ENCODE measurements around the gene CTNNBIP1. TPM values are rescaled to one million over a fixed set of nuclear protein-coding genes. Genes with fewer than 3 reads are reported as not detected.

Gene CTNNBIP1
- polyA plus RNA-seq, 1 donor (not counting 4 experiments of a cell fraction or from before 2014, with no cell fraction given): 92.3 TPM

GRCh38 chr1:9927259-9927658 is 17.2 kb upstream of the CTNNBIP1 start:
- H3K4me2 ChIP-seq (ENCODE audit: control insufficient read depth, extremely low read depth, insufficient read depth, low read depth, low read length): no peak overlapping the region
- H3K36me3 ChIP-seq (ENCODE audit: control insufficient read depth in 2 of 2, extremely low read depth in 1 of 2, insufficient read depth in 2 of 2, low read length in 2 of 2): peaks cover 0 to 4% of the 10 kb centered on the region in 2 experiments
- H3K9ac ChIP-seq (ENCODE audit: control insufficient read depth, extremely low read depth, insufficient read depth, low read length): no peak overlapping the region
- no peaks in the 10 kb centered on the region for H3K79me2 ChIP-seq (ENCODE audit: control insufficient read depth, insufficient read depth, low read length)
- DNase-seq (ENCODE audit: low read depth, low spot score) (no peak), FAIRE-seq (no peak)
- no peaks in the 10 kb centered on the region for H3K9me3 ChIP-seq (ENCODE audit: control insufficient read depth, low read depth, low read length)
- H3K4me1 ChIP-seq (ENCODE audit: control insufficient read depth, extremely low read depth, insufficient read depth, low read length): no peaks in the 10 kb centered on the region
- dilution Hi-C loops (cut with MboI; ENCODE audit: extremely low pct_ligation_motif_present, low sequenced_read_pairs): no loop called here
- no peak overlapping the region for H3K27ac ChIP-seq (ENCODE audit: control insufficient read depth, insufficient read depth, low read length)
- H3K4me3 ChIP-seq (ENCODE audit: control insufficient read depth in 2 of 3, extremely low read depth in 1 of 3, insufficient read depth in 2 of 3, low read depth in 1 of 3, low read length in 3 of 3): no peak overlapping the region
- H2AFZ ChIP-seq (ENCODE audit: control insufficient read depth, low read length): no peak overlapping the region
- no peaks in the 10 kb centered on the region for H3K27me3 ChIP-seq (ENCODE audit: control insufficient read depth, extremely low read depth, insufficient read depth, low read length)
- TF ChIP-seq CTCF (optimal IDR thresholded peaks at IDR 0.05 in 1 of 3, IDR thresholded peaks at IDR 0.05 in 1 of 3, conservative IDR thresholded peaks at IDR 0.05 in 1 of 3; ENCODE audit: extremely low read depth in 1 of 3, insufficient read depth in 2 of 3, low read length in 3 of 3): no peak
- TF ChIP-seq EZH2 (IDR thresholded peaks at IDR 0.05; ENCODE audit: low read length): no peak
- no peaks in the 10 kb centered on the region for H3K9me1 ChIP-seq (ENCODE audit: control insufficient read depth, extremely low read depth, insufficient read depth, low read length)
- no peaks in the 10 kb centered on the region for H4K20me1 ChIP-seq (ENCODE audit: control insufficient read depth, extremely low read depth, insufficient read depth, low read length)

DNA sequence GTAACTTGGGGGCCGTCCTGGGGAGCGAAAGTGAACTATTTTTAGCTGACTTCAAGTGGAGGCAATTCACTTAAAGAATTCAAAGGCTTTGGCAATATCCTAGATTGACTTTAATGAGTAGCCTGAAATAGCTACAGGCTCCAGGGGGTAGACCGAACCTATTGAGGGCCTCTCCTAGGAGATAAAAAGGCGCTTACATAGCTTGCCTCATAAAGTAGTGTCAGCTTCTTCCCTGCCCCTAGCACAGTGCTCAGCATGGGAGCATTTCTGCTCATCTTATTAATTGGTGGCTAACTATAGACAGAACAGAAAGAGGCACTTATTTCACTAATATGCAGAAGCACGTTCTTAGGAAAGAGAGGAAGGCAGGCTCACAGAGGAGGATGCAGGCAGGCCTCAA is 12.3 kb upstream of the CTNNBIP1 start:
- Histone ChIP-seq H3K9me3 (ENCODE audit: control insufficient read depth, low read depth, low read length) (no peaks in the 10 kb centered on the region), H3K4me1 (ENCODE audit: control insufficient read depth, extremely low read depth, insufficient read depth, low read length) (no peaks in the 10 kb centered on the region), H3K27ac (ENCODE audit: control insufficient read depth, insufficient read depth, low read length) (no peak overlapping the region), H3K4me3 (ENCODE audit: control insufficient read depth in 2 of 3, extremely low read depth in 1 of 3, insufficient read depth in 2 of 3, low read depth in 1 of 3, low read length in 3 of 3) (no peak overlapping the region), H4K20me1 (ENCODE audit: control insufficient read depth, extremely low read depth, insufficient read depth, low read length) (no peaks in the 10 kb centered on the region), H3K79me2 (ENCODE audit: control insufficient read depth, insufficient read depth, low read length) (no peaks in the 10 kb centered on the region), H3K9me1 (ENCODE audit: control insufficient read depth, extremely low read depth, insufficient read depth, low read length) (no peaks in the 10 kb centered on the region), H3K9ac (ENCODE audit: control insufficient read depth, extremely low read depth, insufficient read depth, low read length) (no peak overlapping the region), H3K4me2 (ENCODE audit: control insufficient read depth, extremely low read depth, insufficient read depth, low read depth, low read length) (no peak overlapping the region), H3K27me3 (ENCODE audit: control insufficient read depth, extremely low read depth, insufficient read depth, low read length) (no peaks in the 10 kb centered on the region), H3K36me3 (ENCODE audit: control insufficient read depth in 2 of 2, extremely low read depth in 1 of 2, insufficient read depth in 2 of 2, low read length in 2 of 2) (no peaks in the 10 kb centered on the region), H2AFZ (ENCODE audit: control insufficient read depth, low read length) (no peak overlapping the region)
- dilution Hi-C loops (cut with MboI; ENCODE audit: extremely low pct_ligation_motif_present, low sequenced_read_pairs): no loop called here
- FAIRE-seq: no peak
- no peak for DNase-seq (ENCODE audit: low read depth, low spot score)
- TF ChIP-seq EZH2 (IDR thresholded peaks at IDR 0.05; ENCODE audit: low read length) (no peak), CTCF (optimal IDR thresholded peaks at IDR 0.05 in 1 of 3, IDR thresholded peaks at IDR 0.05 in 1 of 3, conservative IDR thresholded peaks at IDR 0.05 in 1 of 3; ENCODE audit: extremely low read depth in 1 of 3, insufficient read depth in 2 of 3, low read length in 3 of 3) (no peak)

Data from keratinocyte (primary cell).